Neural cell (in vitro differentiated cells): ENCODE results near the gene ME1. TPM values are rescaled to one million over a fixed set of nuclear protein-coding genes. Genes with fewer than 3 reads are reported as not detected.
"Not testable (repeated sequence)": the region's sequence is repeated elsewhere in the genome, so short reads cannot be mapped to it uniquely, and the experiment has no call there.

Experiments used
- H2AFZ ChIP-seq: fragments of 200-600, 300-800 bp; sonication (generic), shearing (Covaris generic); 2 replicates; pipeline ENCODE4 v1.6.0; 2014; ENCODE audit warnings: low read depth, mild to moderate bottlenecking, antibody characterized with exemption, low read length, moderate library complexity
- H3F3A ChIP-seq: fragments of 200-600 bp; shearing (Covaris generic); 2 replicates; pipeline ENCODE4 v1.6.1; 2016; ENCODE audit warnings: mild to moderate bottlenecking, moderate library complexity, mixed read lengths, antibody characterized with exemption, low read length; ENCODE audit not compliant: insufficient read depth, poor library complexity, severe bottlenecking
- H3K27ac ChIP-seq: fragments of 200-600, 300-800 bp; sonication (generic), shearing (Covaris generic); 2 replicates; pipeline ENCODE4 v1.5.1; 2014; ENCODE audit warnings: mild to moderate bottlenecking, low read length, moderate library complexity
- H3K27me3 ChIP-seq: fragments of 300-800, 200-600 bp; sonication (generic), shearing (Covaris generic); 2 replicates; pipeline ENCODE4 v1.6.0; 2014; ENCODE audit warnings: mild to moderate bottlenecking, low read depth, low read length, moderate library complexity; ENCODE audit not compliant: insufficient read depth
- H3K36me3 ChIP-seq: fragments of 300-800, 200-600 bp; sonication (generic), shearing (Covaris generic); 2 replicates; pipeline ENCODE4 v1.5.1; 2014; ENCODE audit warnings: mild to moderate bottlenecking, antibody characterized with exemption, low read length, moderate library complexity; ENCODE audit not compliant: insufficient read depth
- H3K4me2 ChIP-seq: fragments of 300-800, 200-600 bp; sonication (generic), shearing (Covaris generic); 2 replicates; pipeline ENCODE4 v1.6.0; 2014; ENCODE audit warnings: mild to moderate bottlenecking, low read length
- H3K4me3 ChIP-seq: fragments of 300-800, 200-600 bp; sonication (generic), shearing (Covaris generic); 2 replicates; pipeline ENCODE4 v1.5.1; 2014; ENCODE audit warnings: mild to moderate bottlenecking, low read length, moderate library complexity
- H3K79me2 ChIP-seq: fragments of 200-600 bp; shearing (Covaris generic); replicated peaks from 2 replicates; pipeline ENCODE4 v1.6.0; 2014; ENCODE audit warnings: mild to moderate bottlenecking, low read length, moderate library complexity; ENCODE audit not compliant: insufficient read depth
- H3K9ac ChIP-seq: fragments of 300-800, 200-600 bp; sonication (generic), shearing (Covaris generic); 2 replicates; pipeline ENCODE4 v1.6.1; 2016; ENCODE audit warnings: mild to moderate bottlenecking, low read length, mixed read lengths
- H3K9me2 ChIP-seq: fragments of 200-600 bp; shearing (Covaris generic); 2 replicates; pipeline ENCODE4 v1.6.1; 2016; ENCODE audit warnings: mild to moderate bottlenecking, low read length, mixed read lengths; ENCODE audit not compliant: insufficient read depth
- H3K9me3 ChIP-seq: fragments of 200-600, 300-800 bp; sonication (generic), shearing (Covaris generic); 2 replicates; pipeline ENCODE4 v1.6.1; 2016; ENCODE audit warnings: mild to moderate bottlenecking, mixed run types, low read length, moderate library complexity, mixed read lengths
- H4K20me1 ChIP-seq: fragments of 200-600 bp; shearing (Covaris generic); 2 replicates; pipeline ENCODE4 v1.6.1; 2016; ENCODE audit warnings: mild to moderate bottlenecking, mixed run types; ENCODE audit not compliant: insufficient read depth
- CTCF ChIP-seq: fragments of 450-650 bp; IDR thresholded peaks from 2 replicates; pipeline ENCODE4 v1.5.1; 2014; ENCODE audit warnings: antibody characterized with exemption, mild to moderate bottlenecking, moderate library complexity; ENCODE audit not compliant: poor library complexity, severe bottlenecking
- EP300 ChIP-seq: fragments of 450-650 bp; conservative IDR thresholded peaks from 2 replicates; pipeline ENCODE4 v1.6.1; 2014; ENCODE audit warnings: antibody characterized with exemption, mild to moderate bottlenecking, moderate library complexity; ENCODE audit not compliant: poor library complexity, severe bottlenecking
- EZH2 ChIP-seq: fragments of 200-600, 300-800 bp; shearing (Covaris generic), sonication (generic); IDR thresholded peaks from 2 replicates; pipeline ENCODE4 v1.6.1; 2014; ENCODE audit warnings: antibody characterized with exemption, low read length, borderline replicate concordance, mild to moderate bottlenecking; ENCODE audit not compliant: insufficient read depth, poor library complexity, severe bottlenecking
- MXI1 ChIP-seq: fragments of 450-650 bp; conservative IDR thresholded peaks from 2 replicates; pipeline ENCODE4 v1.6.1; 2014; ENCODE audit warnings: antibody characterized with exemption, mild to moderate bottlenecking; ENCODE audit not compliant: poor library complexity, severe bottlenecking
- POLR2AphosphoS5 ChIP-seq: IDR thresholded peaks from 2 replicates; pipeline ENCODE4 v1.6.1; 2012
- RAD21 ChIP-seq: fragments of 450-650 bp; conservative IDR thresholded peaks from 2 replicates; pipeline ENCODE4 v1.6.1; 2014; ENCODE audit warnings: antibody characterized with exemption, mild to moderate bottlenecking, moderate library complexity
- REST ChIP-seq: IDR thresholded peaks from 2 replicates; pipeline ENCODE4 v1.6.1; 2012; ENCODE audit warnings: borderline replicate concordance
- SMC3 ChIP-seq: fragments of 450-650 bp; conservative IDR thresholded peaks from 2 replicates; pipeline ENCODE4 v1.6.1; 2014; ENCODE audit warnings: antibody characterized with exemption, mild to moderate bottlenecking, moderate library complexity; ENCODE audit not compliant: poor library complexity
- TAF1 ChIP-seq: IDR thresholded peaks from 2 replicates; pipeline ENCODE4 v1.6.1; 2012; ENCODE audit warnings: low read depth
- polyA plus RNA-seq: library from polyadenylated mRNA; depleted of rRNA; stranded (reverse); fragments of >200 nt; gene quantifications from 2 replicates; pipeline ENCODE4 v1.2.3, GENCODE V29; 2014

The ME1 gene
- polyA plus RNA-seq, 1 donor from 2014 or later = 0.09 TPM

GRCh38 chr6:83258517-83258916 is 172.3 kb downstream of the ME1 start:
- Histone ChIP-seq H3K9me2 (no peaks in the 10 kb centered on the region), H3K9ac (no peak overlapping the region), H4K20me1 (no peaks in the 10 kb centered on the region), H3K27ac (no peak overlapping the region), H2AFZ (no peak overlapping the region), H3K4me2 (no peak overlapping the region), H3F3A (no peaks in the 10 kb centered on the region), H3K36me3 (no peaks in the 10 kb centered on the region), H3K27me3 (no peaks in the 10 kb centered on the region), H3K4me3 (no peak overlapping the region), H3K9me3 (no peaks in the 10 kb centered on the region), H3K79me2 (no peaks in the 10 kb centered on the region)
- TF ChIP-seq CTCF (no peak), RAD21 (no peak), EP300 (no peak), POLR2AphosphoS5 (no peak), TAF1 (no peak), EZH2 (no peak), SMC3 (no peak), MXI1 (no peak), REST (no peak)

GRCh38 chr6:83257791-83258190 is 173.1 kb downstream of the ME1 start:
- TF ChIP-seq POLR2AphosphoS5 = no peak
- no peak for TF ChIP-seq RAD21
- TF ChIP-seq EP300 = no peak
- no peak for TF ChIP-seq EZH2
- no peak for TF ChIP-seq TAF1
- no peak for TF ChIP-seq MXI1
- no peak for TF ChIP-seq CTCF
- TF ChIP-seq SMC3 = no peak
- no peak for TF ChIP-seq REST
- no peak overlapping the region for H3K9ac ChIP-seq

GRCh38 chr6:83256719-83257118 is 174.1 kb downstream of the ME1 start:
- not testable (repeated sequence) for H3K4me2 ChIP-seq, H3K36me3 ChIP-seq, H3K79me2 ChIP-seq, H3K4me3 ChIP-seq, H2AFZ ChIP-seq, H3K9me3 ChIP-seq, H3K9me2 ChIP-seq, H3F3A ChIP-seq, H4K20me1 ChIP-seq, H3K27me3 ChIP-seq, H3K9ac ChIP-seq, H3K27ac ChIP-seq

More at GRCh38 chr6:83257791-83258190, 173.1 kb downstream of the ME1 start:
- H3K79me2 ChIP-seq = no peaks in the 10 kb centered on the region
- H3K9me3 ChIP-seq = no peaks in the 10 kb centered on the region
- H4K20me1 ChIP-seq = no peaks in the 10 kb centered on the region
- no peak overlapping the region for H3K4me2 ChIP-seq
- no peaks in the 10 kb centered on the region for H3K9me2 ChIP-seq
- no peak overlapping the region for H3K4me3 ChIP-seq
- no peaks in the 10 kb centered on the region for H3K27me3 ChIP-seq
- H3K27ac ChIP-seq = no peak overlapping the region
- no peaks in the 10 kb centered on the region for H3K36me3 ChIP-seq
- no peaks in the 10 kb centered on the region for H3F3A ChIP-seq
- no peak overlapping the region for H2AFZ ChIP-seq
